ENCODE results near the gene THOP1. TPM values are rescaled to one million over a fixed set of nuclear protein-coding genes. Genes with fewer than 3 reads are reported as not detected.

The THOP1 gene
- total RNA-seq, 1 donor from 2014 or later: 56.8 TPM

DNA sequence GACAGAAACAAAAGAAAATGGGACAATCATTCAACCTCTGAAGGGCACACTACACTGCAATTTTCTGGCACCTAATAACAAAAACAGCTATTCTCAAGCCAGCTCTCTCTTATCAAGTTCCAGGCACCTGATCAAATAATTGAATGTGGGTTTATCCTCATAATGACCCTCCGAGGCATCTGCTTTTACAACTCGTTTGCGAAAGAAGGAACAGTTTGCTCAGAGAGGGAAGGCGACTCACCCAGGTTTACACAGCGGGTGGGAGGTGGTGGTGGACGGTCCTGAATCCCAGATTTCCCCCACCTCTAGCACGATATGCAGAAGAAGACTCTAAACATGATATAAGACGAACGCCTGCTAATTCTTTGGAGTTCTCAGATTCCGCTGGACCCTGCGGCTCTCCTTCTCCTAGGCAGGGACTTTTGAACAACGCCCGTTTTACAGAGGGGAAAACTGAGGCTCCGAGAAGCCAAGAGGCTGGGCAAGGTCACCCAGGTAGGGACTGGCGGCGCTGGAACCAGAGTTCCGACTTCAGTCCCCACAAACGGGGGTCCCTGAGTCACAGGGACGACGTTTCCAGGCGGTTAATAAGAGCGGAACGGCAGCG, 2.9 kb upstream of the THOP1 start:
- H3K4me3 Mint-ChIP-seq (ENCODE audit: unreplicated experiment): peak overlapping the region; percentile 96
- TF ChIP-seq CTCF (IDR thresholded peaks at IDR 0.05; ENCODE audit: unreplicated experiment): no peak
- peaks cover 11% of the 10 kb centered on the region for H3K36me3 Mint-ChIP-seq (ENCODE audit: low read depth, unreplicated experiment)
- H3K4me1 Mint-ChIP-seq (ENCODE audit: unreplicated experiment): peaks cover 26% of the 10 kb centered on the region
- H3K27ac Mint-ChIP-seq (ENCODE audit: unreplicated experiment): peak overlapping the region; percentile 89
- peaks cover 7% of the 10 kb centered on the region for H3K27me3 Mint-ChIP-seq (ENCODE audit: unreplicated experiment)
- no peaks in the 10 kb centered on the region for H3K9me3 Mint-ChIP-seq (ENCODE audit: unreplicated experiment)
- DNase-seq (ENCODE audit: low spot score): no peak

GRCh38 chr19:2782936-2783780, 2.1 kb upstream of the THOP1 start, which contains the start of gene SGTA:
Gene SGTA, minus strand, starts transcription at chr19:2783273. Its CDS starts 14,205 bp downstream, at chr19:2769068.
- TF ChIP-seq CTCF (IDR thresholded peaks at IDR 0.05; ENCODE audit: unreplicated experiment): peak; percentile 39
- H3K27ac Mint-ChIP-seq (ENCODE audit: unreplicated experiment): peak within 1 kb of the TSS; percentile 89
- H3K27me3 Mint-ChIP-seq (ENCODE audit: unreplicated experiment): peaks cover 7% of the 10 kb centered on the region
- peak within 1 kb of the TSS; percentile 96 for H3K4me3 Mint-ChIP-seq (ENCODE audit: unreplicated experiment)
- no peaks in the 10 kb centered on the region for H3K9me3 Mint-ChIP-seq (ENCODE audit: unreplicated experiment)
- peaks cover 27% of the 10 kb centered on the region for H3K4me1 Mint-ChIP-seq (ENCODE audit: unreplicated experiment)
- DNase-seq (ENCODE audit: low spot score): peak; percentile 95
- H3K36me3 Mint-ChIP-seq (ENCODE audit: low read depth, unreplicated experiment): peaks cover 10% of the 10 kb centered on the region

GRCh38 chr19:2783781-2784145, 1.5 kb upstream of the THOP1 start:
- peaks cover 7% of the 10 kb centered on the region for H3K27me3 Mint-ChIP-seq (ENCODE audit: unreplicated experiment)
- no peak for TF ChIP-seq CTCF (IDR thresholded peaks at IDR 0.05; ENCODE audit: unreplicated experiment)
- peak overlapping the region; percentile 83 for H3K27ac Mint-ChIP-seq (ENCODE audit: unreplicated experiment)
- no peak for DNase-seq (ENCODE audit: low spot score)
- H3K36me3 Mint-ChIP-seq (ENCODE audit: low read depth, unreplicated experiment): peaks cover 10% of the 10 kb centered on the region
- peak overlapping the region; percentile 85 for H3K4me3 Mint-ChIP-seq (ENCODE audit: unreplicated experiment)
- H3K9me3 Mint-ChIP-seq (ENCODE audit: unreplicated experiment): no peaks in the 10 kb centered on the region
- H3K4me1 Mint-ChIP-seq (ENCODE audit: unreplicated experiment): peaks cover 27% of the 10 kb centered on the region

DNA sequence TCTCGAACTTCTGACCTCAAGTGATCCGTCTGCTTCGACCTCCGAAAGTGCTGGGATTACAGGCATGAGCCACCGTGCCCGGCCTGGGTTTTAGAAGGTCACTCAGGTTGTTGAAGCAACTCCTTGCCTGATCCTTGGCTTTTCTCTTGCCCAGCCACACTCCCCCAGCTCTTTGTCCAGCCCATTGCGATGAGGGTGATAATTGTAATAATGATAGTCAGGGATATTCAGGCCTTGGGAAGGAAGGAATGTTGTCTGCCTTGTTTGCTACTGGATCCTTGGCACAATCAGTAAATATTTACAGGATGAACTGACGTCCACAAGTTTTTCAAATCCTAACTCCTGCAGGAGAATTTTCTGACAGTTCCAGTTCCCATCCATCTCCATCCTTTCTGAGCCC, 1.8 kb downstream of the THOP1 start:
- no peak for TF ChIP-seq CTCF (IDR thresholded peaks at IDR 0.05; ENCODE audit: unreplicated experiment)
- Mint-ChIP-seq H3K4me3 (ENCODE audit: unreplicated experiment) (peak overlapping the region; percentile 80), H3K36me3 (ENCODE audit: low read depth, unreplicated experiment) (peaks cover 4% of the 10 kb centered on the region), H3K27ac (ENCODE audit: unreplicated experiment) (no peak overlapping the region), H3K9me3 (ENCODE audit: unreplicated experiment) (no peaks in the 10 kb centered on the region), H3K27me3 (ENCODE audit: unreplicated experiment) (peaks cover 11% of the 10 kb centered on the region), H3K4me1 (ENCODE audit: unreplicated experiment) (peaks cover 16% of the 10 kb centered on the region)
- DNase-seq (ENCODE audit: low spot score): no peak

DNA sequence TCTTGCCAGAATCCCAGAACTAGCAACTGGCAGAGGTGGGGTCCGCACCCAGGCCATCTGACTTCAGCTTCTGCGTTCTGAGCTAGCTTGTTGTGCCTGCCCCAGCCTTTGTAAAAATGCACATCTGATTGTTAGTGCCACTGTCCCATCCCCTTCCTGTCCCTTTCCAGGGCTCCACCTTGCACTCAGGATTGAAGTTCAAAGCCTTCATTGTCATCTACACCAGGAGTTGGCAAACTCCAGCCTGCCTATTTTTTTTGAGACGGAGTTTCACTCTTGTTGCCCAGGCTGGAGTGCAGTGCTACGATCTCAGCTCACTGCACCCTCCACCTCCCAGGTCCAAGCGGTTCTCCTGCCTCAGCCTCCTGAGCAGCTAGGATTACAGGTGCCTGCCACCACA, 2.9 kb downstream of the THOP1 start:
- no peak overlapping the region for H3K27ac Mint-ChIP-seq (ENCODE audit: unreplicated experiment)
- H3K9me3 Mint-ChIP-seq (ENCODE audit: unreplicated experiment): no peaks in the 10 kb centered on the region
- H3K4me3 Mint-ChIP-seq (ENCODE audit: unreplicated experiment): no peak overlapping the region
- peaks cover 6% of the 10 kb centered on the region for H3K27me3 Mint-ChIP-seq (ENCODE audit: unreplicated experiment)
- no peak for DNase-seq (ENCODE audit: low spot score)
- H3K4me1 Mint-ChIP-seq (ENCODE audit: unreplicated experiment): peaks cover 12% of the 10 kb centered on the region
- peaks cover 8% of the 10 kb centered on the region for H3K36me3 Mint-ChIP-seq (ENCODE audit: low read depth, unreplicated experiment)
- no peak for TF ChIP-seq CTCF (IDR thresholded peaks at IDR 0.05; ENCODE audit: unreplicated experiment)

Measured in endothelial cell (in vitro differentiated cells).